ENCODE results near the gene NRDC.
A peak's percentile ranks its signal among the peaks of the same experiment; 100 is the strongest.
"Not testable (repeated sequence)": the region's sequence is repeated elsewhere in the genome, so short reads cannot be mapped to it uniquely, and the experiment has no call there.

NRDC gene

GRCh38 chr1:51898090-51898734 lies 19.7 kb upstream of the NRDC start:
- no peak for DNase-seq

GRCh38 chr1:51897699-51898031 lies 19.1 kb upstream of the NRDC start:
- DNase-seq: no peak

GRCh38 chr1:51894748-51895147 lies 16.2 kb upstream of the NRDC start:
- DNase-seq: not testable (repeated sequence)

- DNase-seq: peak in 2 of 56 donors; percentile 26 to 46
These were observed 265 bp downstream of the NRDC start for GRCh38 chr1:51878308-51878615.

GRCh38 chr1:51877434-51878307 lies 856 bp downstream of the NRDC start:
- peak in 18 of 56 donors; percentile 7 to 59 (median 32) for DNase-seq

- no peak for DNase-seq
These were observed 2.7 kb downstream of the NRDC start for GRCh38 chr1:51875836-51876235.

GRCh38 chr1:51875291-51875772 lies 3.2 kb downstream of the NRDC start:
- DNase-seq: no peak

GRCh38 chr1:51873270-51873669 lies 5.3 kb downstream of the NRDC start:
- DNase-seq: not testable (repeated sequence)

- DNase-seq: no peak
These were observed 7.1 kb downstream of the NRDC start for GRCh38 chr1:51871351-51871975.

GRCh38 chr1:51870603-51871350 lies 7.8 kb downstream of the NRDC start:
- no peak for DNase-seq

- no peak for DNase-seq
These were observed 10.9 kb downstream of the NRDC start for GRCh38 chr1:51867479-51868232.

- no peak for DNase-seq
These were observed 15.1 kb downstream of the NRDC start for GRCh38 chr1:51863384-51863783.

- DNase-seq: no peak
These were observed 16.9 kb downstream of the NRDC start for GRCh38 chr1:51861669-51862068.

GRCh38 chr1:51859735-51860134 lies 18.8 kb downstream of the NRDC start:
- DNase-seq: no peak

GRCh38 chr1:51859333-51859732 lies 19.2 kb downstream of the NRDC start:
- DNase-seq: no peak

- DNase-seq: no peak
These were observed 19.6 kb downstream of the NRDC start for GRCh38 chr1:51858892-51859291.

- no peak for DNase-seq
These were observed 21.8 kb downstream of the NRDC start for GRCh38 chr1:51856745-51857144.

GRCh38 chr1:51855624-51856023 lies 22.9 kb downstream of the NRDC start:
- no peak for DNase-seq

- DNase-seq: no peak
These were observed 25.2 kb downstream of the NRDC start for GRCh38 chr1:51853360-51853759.

GRCh38 chr1:51851882-51852396 lies 26.6 kb downstream of the NRDC start:
- no peak for DNase-seq
